Caki2 (cell line): ENCODE results near the gene MYO1E. TPM values are rescaled to one million over a fixed set of nuclear protein-coding genes. Genes with fewer than 3 reads are reported as not detected.
"Not testable (repeated sequence)": the region's sequence is repeated elsewhere in the genome, so short reads cannot be mapped to it uniquely, and the experiment has no call there.

Experiments used
- DNase-seq: peaks from one replicate; pipeline ENCODE4 v3.0.0-alpha.2; 2015; ENCODE audit warnings: low read depth
- in situ Hi-C: cut with HindIII; loops from 2 replicates; pipeline ENCODE4 v1.10.0; 2016; ENCODE audit warnings: low sequenced_read_pairs, low pct_unique_long_range_greater_than_20kb, mixed read lengths
- total RNA-seq: library from RNA; depleted of rRNA; stranded (reverse); fragments of >200 nt; shearing (Covaris generic); gene quantifications from 2 replicates; pipeline ENCODE4 v1.2.3, GENCODE V29; 2014; ENCODE audit warnings: low replicate concordance

Gene MYO1E
- total RNA-seq, 1 experiment from 2014 or later = 104 TPM

DNA sequence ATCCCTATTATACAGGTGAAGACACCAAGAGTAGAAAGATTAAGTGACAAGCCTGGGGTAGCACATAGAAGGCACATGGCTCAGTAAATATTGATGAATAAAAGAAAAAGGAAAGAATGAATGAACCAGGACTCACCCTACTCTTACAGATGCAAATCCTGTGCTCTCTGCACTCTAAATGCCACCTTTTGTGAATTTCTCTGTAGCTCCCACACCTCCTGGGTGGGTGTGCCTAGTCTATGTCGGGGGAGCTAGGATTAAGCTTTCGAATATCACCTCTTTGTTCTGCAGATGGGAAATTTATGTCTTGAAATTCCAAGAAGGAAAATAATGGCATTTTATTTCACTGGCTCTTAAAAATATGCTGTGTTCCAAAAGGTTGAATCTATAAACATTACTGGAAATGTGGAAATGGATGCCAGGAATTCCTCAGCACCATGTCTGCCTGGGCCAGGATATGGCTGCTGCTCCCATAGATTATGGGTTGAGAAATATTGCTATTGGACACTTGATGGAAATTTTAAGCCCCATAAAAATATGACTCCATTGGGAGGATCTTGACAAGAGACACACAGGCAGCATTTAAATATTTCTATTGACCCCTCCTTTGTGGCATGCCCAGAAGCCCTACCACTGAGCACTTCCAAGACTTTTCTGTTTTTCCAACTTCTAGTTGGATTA lies 224.4 kb downstream of the MYO1E start:
- DNase-seq = no peak
- in situ Hi-C loops = no loop called here

DNA sequence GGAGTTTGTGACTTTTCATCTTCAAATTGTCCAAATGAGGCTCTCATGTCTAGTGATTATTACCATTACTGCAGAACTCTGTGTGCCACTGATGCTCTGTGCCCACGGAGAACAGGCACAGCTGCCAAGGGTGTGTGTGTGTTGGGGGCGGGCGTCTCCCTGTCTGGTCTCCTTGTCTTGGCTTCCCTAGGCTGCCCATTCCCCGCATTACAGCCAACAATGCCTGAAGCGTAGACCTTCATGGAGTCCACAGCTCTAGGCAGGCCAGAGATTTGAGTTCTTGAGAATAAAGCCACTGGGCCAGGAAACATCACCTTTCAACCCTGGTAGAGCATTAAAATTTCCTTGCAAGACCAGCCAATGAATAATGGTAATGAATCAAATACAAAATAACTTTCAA lies 225.0 kb downstream of the MYO1E start:
- in situ Hi-C loops = no loop called here
- no peak for DNase-seq

DNA sequence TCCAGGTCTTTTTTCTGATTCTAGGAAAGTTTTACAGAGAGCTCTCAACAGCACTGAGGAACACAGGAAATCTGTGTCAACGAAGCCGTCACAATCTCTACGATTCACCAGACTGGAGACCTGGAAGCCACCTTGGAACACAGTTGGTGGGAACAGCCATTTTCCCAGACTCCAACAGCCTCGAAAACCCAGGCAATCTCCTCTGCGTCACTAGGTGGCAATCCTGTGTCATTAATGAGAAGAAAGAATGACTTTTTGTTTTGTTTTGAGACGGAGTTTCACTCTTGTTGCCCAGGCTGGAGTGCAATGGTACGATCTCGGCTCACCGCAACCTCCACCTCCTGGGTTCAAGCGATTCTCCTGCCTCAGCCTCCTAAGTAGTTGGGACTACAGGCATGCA lies 228.1 kb downstream of the MYO1E start:
- in situ Hi-C loops = not testable (repeated sequence)

DNA sequence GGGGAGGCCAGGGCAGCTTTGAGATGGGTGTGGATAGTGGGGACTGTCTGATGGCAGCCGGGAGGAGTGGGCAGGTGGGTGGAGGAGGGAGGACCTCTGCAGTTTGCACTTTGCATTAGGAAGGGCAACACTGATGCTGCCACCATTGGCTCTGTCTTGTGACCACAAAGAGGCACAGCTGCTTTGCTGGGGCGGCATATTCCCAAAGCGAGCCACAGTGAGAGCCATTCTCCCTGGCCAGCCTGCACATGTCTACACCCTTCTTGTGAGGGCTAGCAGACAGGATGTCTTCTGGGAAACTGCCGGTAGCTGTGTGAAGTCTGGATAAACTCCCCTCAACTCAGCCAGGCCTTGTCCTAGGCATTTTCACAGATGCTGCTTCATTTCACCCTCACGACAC lies 229.4 kb downstream of the MYO1E start:
- no peak for DNase-seq
- in situ Hi-C loops = no loop called here

More for the DNA sequence above, 228.1 kb downstream of the MYO1E start:
- DNase-seq = not testable (repeated sequence)

DNA sequence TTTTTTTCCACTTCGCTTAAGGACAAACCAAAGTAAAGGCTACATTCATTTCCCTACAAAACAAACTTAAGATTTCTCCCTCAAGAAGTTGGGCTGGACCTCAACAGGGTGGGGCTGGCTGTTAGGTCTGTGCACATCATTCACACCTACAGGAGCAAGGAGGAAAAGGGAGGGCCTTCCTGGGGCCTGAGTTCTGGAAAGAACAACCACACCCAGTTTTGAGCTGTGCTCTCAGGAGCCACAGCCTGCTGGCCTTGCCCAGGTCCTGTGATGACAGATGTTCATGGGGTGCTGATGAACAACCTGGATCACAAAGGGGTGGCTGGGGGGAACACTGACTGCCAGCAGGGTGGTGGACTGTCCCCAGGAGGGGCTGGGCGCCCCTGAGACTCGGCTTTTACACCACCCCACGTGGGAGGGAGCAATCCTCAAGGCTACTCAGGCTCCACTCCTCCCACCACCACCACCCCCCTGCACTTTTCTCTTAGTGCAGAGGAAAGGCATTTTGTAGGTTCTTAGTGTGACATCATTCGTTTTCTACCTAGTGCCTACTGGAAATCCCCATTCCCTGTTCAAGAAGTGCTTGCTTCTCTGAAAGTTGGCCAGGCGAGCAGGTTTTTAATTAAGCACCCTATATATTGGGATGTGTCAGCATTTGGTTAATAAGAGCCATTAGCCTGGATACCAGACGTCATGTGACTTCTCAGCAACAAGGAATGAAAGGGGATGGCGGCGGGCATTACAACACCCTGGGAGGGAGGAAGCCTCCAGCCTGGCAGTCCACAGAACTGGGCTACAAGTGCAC lies 232.0 kb downstream of the MYO1E start:
- in situ Hi-C loops = no loop called here

DNA sequence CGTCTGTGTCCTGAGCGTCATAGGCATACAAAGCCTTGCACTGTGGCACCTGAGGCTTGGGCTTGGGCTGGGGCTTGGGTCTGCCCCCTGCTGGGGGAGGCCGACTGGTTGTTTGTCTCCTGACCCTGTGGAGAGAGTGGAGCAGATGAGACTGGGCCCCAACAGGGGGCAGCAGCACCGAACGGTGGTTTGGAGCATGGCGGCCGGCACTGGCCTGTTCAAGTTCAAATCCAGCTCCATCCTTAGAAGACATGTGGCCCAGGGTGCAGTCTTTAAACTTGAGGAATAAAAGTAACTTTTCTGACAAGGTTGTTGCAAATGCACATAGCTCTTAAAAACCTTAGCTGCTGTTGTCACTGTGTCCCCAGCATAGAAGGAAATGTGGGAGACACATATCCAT lies 234.4 kb downstream of the MYO1E start:
- in situ Hi-C loops = no loop called here
- peak; percentile 24 for DNase-seq

More for the DNA sequence above, 232.0 kb downstream of the MYO1E start:
- peak; percentile 23 for DNase-seq

DNA sequence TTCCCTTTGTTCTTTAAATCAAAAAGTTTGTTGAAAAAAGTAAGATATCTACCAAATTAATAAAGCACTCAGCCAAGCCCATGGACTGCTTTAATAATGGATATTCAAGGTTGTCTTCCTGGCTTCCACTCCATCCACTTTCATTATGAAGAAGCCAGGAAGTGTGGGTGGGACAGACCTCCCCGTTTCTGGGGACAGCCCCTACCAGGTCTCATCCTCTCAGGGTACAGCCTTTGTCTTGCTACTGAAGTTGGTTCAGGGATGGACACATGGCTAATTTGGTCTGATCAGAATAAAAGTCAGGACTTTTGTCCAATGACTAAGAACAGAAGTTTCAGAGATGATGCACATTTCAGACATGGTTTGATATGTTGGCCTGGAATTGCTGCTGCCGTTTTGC lies 235.1 kb downstream of the MYO1E start:
- DNase-seq = no peak
- in situ Hi-C loops = no loop called here

DNA sequence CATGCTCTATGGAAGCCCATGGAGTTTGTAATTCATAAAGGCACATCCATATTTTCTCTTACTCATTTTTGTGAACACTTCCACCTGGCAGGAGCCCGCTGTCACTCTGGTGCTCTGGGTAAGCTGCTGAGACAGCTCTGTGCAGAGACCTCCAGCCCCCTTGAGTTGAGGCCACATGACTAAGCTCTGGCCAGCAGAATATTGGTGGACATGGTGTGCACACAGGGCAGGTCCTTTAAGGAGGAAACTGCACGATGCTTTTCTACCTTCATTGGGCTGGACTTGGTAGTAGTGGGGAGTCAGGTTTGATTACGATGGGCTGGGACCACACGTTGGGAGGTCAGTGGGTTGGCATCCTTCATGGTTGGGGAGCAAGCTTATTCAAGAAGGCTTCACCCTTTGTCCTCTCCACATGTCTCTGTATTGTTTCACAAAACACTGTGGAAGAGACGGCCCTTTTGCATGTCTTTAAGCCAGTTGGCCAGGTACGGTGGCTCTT lies 238.7 kb downstream of the MYO1E start:
- DNase-seq = no peak
- in situ Hi-C loops = no loop called here

DNA sequence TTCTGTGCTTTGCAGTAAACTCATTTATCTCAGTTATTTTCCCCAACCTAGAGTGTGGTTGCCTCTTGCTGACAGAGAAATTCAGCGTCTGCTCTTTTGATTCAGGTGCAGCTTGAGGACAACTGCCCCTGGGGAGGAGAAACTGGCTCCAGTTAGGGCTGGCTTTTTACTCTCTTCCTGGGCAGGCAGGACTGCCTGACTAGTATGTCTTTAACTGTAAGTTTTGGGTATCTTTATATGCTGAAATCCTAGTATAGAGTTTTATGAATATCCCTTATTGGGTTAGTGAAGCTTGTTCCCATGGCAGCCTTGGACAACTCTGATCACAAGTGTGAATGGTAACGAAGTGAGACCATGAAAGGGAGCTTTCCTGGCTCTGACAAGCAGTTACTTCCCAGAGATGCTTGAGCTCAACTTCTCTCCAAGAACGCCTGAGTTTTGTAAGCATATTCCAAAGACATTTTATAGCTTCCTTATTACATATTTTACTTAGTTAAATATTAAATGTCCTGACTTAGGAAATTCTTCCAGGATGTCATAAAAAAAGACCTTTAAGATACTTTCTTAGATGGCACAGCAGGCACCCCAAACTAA lies 240.6 kb downstream of the MYO1E start:
- in situ Hi-C loops = no loop called here
- DNase-seq = no peak

DNA sequence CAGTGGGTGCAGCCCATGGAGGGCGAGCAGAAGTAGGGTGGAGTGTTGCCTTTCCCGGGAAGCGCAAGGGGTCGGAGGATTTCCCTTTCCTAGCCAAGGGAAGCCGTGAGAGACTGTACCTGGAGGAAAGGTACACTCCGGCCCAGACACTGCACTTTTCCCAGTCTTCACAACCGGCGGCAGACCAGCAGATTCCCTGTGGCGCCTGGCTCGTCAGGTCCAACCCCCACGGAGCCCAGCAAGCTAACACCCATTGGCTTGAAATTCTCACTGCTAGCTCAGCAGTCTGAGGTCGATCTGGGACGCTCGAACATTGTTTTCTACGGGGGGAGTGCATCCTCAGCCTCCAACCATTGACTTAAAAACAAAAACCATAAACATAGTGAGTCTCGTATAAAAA lies 241.2 kb downstream of the MYO1E start:
- no peak for DNase-seq
- in situ Hi-C loops = no loop called here

DNA sequence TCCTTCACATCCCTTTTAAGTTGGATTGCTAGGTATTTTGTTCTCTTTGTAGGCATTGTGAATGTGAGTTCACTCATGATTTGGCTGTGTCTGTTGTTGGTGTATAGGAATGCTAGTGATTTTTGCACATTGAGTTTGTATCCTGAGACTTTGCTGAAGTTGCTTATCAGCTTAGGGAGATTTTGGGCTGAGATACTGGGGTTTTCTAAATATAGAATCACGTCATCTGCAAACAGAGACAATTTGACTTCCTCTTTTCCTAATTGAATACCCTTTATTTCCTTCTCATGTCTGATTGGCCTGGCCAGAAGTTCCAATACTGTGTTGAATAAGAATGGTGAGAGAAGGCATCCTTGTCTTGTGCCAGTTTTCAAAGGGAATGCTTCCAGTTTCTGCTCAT lies 245.4 kb downstream of the MYO1E start:
- DNase-seq, in situ Hi-C loops: not testable (repeated sequence)

DNA sequence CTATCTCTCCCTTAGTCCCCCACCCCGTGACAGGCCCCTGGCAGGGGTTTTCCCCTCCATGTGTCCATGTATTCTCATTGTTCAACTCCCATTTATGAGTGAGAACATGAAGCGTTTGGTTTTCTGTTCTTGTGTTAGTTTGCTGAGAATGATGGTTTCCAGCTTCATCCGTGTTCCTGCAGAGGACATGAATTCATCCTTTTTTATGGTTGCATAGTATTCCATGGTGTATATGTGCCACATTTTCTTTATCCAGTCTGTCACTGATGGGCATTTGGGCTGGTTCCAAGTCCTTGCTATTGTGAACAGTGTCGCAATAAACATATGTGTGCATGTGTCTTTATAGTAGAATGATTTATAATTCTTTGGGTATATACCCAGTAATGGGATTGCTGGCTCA lies 247.0 kb downstream of the MYO1E start:
- DNase-seq, in situ Hi-C loops: not testable (repeated sequence)

DNA sequence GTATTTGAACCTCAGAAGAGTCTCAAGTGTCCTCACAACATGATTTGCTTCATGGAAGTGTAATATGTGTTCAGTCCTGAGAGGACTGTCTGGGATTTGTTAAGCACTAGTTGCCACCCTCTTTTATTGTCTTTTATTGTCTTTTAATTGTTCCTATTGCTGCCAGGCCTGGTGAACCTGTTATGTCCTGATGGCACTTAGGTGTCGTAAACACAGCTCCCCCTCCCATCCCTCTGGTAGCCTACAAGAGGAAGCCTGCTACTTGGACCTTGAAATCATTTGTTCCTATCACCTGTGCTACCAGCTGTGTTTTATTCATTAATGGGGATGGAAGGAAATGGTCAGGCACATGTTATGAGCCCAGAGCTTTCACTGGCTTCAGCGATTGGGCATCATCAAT lies 248.4 kb downstream of the MYO1E start:
- no peak for DNase-seq
- in situ Hi-C loops = no loop called here

DNA sequence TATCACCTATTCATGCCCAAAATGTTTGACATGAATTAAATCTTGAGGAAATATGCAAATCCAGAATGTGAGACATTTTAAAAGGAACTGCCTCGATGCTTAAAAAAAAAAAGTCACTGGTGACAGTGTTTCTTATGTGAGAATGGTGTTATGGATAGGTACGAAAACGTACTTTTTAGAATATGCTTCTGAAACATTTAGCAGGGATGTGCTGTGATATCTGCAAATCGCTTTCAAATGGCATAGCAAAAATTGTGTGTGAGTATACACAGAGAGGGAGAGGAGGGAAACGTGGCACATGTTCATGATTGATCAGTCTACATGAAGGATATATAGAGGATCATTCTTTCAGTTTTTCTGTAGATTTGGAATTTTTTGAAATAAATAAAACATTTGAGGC lies 251.7 kb downstream of the MYO1E start:
- in situ Hi-C loops = no loop called here

DNA sequence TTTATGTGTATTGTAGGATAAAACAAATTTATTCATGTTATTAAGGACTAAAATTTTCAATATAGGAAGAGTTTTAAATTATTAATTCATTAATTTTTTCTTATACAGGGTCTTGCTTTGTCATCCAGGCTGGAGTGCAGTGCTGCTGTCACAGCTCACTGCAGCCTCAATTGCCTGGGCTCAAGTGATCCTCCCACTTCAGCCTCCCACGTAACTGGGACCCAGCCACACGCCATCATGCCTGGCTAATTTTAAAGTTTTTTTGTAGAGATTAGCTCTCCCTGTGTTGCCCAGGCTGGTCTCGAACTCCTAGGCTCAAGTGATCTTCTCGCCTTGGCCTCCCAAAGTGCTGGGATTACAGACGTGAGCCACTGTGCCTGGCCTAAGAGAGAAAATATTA lies 253.0 kb downstream of the MYO1E start:
- DNase-seq = no peak
- in situ Hi-C loops = no loop called here

More for the DNA sequence above, 251.7 kb downstream of the MYO1E start:
- DNase-seq = no peak

DNA sequence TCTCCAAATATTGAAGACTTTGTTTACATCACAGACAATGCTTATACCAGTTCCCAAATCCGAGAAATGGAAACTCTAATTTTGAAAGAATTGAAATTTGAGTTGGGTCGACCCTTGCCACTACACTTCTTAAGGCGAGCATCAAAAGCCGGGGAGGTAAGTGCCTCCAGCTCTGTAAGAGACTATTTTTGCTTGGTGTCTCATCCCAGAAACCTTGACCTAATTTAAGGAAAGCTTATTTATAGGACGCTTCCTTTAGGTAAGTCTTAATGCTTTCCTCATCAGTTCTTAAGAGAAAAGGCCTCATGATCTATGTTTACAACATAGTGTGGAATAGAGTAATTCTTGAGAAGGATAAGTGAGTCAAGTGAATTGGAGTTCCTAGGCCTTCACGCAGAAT lies 255.9 kb downstream of the MYO1E start:
- no peak for DNase-seq
- in situ Hi-C loops = no loop called here

DNA sequence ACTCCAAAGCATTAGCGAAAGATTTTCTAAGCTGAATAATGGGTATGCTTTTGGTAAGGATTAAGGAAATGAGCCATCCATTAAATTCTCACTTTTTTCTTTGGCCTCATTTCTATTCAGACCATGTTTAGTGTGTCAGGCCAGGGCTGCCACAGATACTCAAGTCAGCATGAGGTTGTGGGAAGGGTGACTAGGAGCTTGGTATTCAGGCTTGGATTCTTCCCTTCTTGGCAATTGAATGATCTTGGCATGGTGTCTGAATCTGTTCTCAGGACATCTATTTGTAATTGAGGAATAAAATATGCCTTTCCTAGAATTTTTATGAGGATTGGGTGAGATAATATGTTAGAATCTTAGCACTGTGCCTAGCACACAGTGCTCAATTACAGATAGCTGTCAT lies 256.5 kb downstream of the MYO1E start:
- no peak for DNase-seq
- in situ Hi-C loops = no loop called here

DNA sequence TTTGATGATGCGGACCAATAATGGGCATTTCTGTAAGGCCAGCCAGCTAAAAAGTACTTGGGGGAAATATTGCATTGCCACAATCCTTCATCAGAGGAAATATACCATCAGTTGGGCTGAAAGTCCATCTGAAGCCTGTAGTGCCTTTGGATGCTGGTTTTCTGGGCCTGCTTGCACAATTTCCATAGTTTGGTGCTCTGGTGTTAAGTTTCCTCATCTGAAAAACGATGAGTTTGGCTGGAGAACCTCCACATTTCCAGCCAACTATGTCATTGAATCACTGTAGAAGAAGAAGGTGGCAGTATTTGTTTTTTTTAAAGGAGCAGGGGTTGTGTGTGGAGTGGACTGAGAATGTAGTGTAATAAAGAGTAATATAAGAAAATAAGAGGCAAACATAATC lies 257.6 kb downstream of the MYO1E start:
- no peak for DNase-seq
- in situ Hi-C loops = no loop called here

DNA sequence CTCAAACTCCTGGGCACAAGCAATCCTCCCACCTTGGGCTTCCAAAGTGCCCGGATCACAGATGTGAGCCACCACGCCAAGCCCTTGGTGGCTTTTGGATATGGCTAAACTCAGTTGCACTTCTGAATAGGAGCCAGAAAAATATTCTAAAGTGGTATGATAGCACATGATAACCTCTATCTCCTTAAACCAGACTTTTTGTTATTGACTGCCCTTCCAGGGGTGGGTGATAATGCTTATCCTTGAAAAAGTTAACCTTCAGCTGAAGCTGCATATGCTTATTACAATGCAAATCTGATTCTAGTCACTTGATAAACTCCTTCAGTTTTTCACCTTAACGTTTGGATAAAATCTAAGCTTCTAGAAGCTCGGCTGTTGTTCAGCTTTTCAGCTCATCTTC lies 261.4 kb downstream of the MYO1E start:
- in situ Hi-C loops = no loop called here
- DNase-seq = no peak
